UCSD-AML1 (cell line): Measurements from ENCODE around the gene ZNF793.

Experiments
- DNase-seq: peaks from one replicate; lab custom pipeline; 2025; ENCODE audit not compliant: unreplicated experiment; lab: John Stamatoyannopoulos, UW

The ZNF793 gene

DNA sequence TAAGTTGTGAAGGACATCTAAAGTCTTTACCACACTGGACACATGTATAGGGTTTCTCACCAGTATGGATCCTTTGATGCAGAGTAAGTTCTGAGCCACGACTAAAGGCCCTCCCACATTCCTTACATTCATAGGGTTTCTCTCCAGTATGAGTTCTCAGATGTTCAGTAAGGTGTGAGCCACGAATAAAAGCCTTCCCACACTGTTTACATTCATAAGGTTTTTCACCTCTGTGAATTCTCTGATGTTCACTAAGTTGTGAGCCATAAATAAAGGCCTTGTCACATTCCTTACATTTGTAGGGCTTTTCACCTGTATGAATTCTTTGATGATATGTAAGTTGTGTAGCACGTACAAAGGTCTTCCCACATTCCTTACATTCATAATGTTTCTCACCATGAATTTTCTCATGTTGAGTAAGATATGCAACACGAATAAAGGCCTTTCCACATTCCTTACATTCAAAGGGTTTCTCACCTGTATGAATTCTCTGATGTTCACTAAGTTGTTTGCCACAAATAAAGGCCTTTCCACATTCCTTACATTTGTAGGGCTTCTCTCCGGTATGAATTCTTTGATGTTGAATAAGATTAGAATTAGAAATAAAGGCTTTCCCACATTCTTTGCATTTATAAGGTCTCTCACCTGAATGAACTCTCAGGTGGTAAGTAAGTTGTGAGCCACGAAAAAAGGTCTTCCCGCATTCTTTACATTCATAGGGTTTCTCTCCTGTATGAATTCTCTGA lies 58.1 kb downstream of the ZNF793 start:
- DNase-seq: no peak

DNA sequence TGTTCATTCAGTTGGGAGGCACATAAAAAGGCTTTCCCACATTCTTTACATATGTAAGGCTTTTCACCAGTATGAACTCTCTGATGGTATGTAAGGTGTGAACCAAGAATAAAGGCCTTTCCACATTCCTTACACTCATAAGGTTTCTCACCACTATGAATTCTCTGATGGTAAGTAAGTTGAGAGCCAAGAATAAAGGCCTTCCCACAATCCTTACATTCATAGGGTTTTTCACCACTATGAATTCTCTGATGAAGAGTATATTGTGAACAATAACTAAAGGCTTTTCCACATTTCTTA lies 58.6 kb downstream of the ZNF793 start:
- no peak for DNase-seq

DNA sequence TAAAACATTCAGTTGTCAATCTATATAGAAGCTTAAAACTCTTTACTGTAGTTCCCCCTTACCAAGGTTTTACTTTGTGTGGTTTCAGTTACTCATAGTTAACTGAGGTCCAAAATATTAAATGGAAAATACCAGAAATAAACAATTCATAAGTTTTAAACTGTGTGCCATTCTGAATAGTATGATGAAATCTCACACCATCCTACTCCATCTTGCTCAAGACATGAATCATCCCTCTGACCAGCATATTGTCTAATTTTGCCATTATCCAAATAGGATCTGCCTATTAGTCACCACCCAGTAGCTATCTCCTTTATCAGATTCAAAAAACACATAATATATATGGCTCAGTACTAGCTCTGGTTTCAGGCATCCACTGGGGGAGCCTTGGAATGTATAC lies 65.5 kb downstream of the ZNF793 start:
- no peak for DNase-seq

DNA sequence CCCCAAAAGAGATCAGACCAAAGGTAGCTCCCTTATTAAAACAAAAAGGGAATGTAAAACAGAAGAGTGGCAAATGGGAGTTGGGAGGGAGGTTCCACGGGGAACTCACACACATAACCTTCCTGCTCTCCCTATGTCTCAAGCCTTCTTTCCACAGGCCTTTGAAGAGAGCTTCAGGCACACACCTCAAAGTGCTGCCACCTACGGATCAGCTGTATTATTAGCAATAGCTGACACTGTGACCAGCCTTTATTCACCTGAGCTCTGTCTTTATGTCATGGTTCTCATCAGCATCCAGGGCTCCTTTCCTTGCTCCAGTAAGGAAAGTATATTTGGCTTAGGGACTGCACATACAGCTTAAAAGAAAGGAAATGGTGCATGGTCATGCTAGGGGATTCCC lies 76.6 kb downstream of the ZNF793 start:
- DNase-seq: no peak
